ENCODE measurements around the gene TMEM121.

- TF ChIP-seq POLR2AphosphoS5 (IDR thresholded peaks at IDR 0.05): no peak
- TF ChIP-seq CTCF (IDR thresholded peaks at IDR 0.05): no peak
- no peak for TF ChIP-seq POLR2A (IDR thresholded peaks at IDR 0.05)
Measured at GRCh38 chr14:105536051-105536450, 9.7 kb downstream of the TMEM121 start.
